Measurements from ENCODE around the gene APP. TPM values are rescaled to one million over a fixed set of nuclear protein-coding genes. Genes with fewer than 3 reads are reported as not detected.
A peak's percentile ranks its signal among the peaks of the same experiment; 100 is the strongest.

Gene APP
- total and polyA plus RNA-seq, 4 donors: 86.9 to 414 (median 367) TPM

DNA sequence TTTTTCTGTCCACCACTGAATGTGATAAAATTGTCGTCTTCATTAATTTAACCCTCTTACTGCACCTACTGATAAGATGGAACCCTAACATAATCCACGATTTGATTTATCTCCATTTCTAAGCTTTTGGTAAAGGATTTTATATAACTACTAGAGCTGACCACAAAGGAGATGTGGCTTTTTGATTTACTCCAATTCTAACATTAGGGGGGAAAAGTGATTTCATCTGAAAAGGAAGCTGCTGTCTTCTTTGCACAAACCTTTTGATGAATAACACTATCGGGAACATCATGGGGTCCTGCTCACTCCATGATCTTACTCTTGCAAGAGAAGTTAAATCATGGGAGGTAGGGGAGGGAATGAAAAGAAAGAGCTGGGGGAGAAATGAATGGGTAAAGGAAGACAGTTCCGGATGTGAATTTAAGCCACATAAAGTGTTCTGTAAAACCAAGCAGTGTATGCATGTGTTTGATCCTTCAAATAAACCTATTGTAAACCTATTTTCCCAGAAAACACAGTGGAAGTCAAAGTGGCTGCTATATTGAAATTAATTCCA, 274.0 kb downstream of the APP start:
- TF ChIP-seq, protein P1, sequence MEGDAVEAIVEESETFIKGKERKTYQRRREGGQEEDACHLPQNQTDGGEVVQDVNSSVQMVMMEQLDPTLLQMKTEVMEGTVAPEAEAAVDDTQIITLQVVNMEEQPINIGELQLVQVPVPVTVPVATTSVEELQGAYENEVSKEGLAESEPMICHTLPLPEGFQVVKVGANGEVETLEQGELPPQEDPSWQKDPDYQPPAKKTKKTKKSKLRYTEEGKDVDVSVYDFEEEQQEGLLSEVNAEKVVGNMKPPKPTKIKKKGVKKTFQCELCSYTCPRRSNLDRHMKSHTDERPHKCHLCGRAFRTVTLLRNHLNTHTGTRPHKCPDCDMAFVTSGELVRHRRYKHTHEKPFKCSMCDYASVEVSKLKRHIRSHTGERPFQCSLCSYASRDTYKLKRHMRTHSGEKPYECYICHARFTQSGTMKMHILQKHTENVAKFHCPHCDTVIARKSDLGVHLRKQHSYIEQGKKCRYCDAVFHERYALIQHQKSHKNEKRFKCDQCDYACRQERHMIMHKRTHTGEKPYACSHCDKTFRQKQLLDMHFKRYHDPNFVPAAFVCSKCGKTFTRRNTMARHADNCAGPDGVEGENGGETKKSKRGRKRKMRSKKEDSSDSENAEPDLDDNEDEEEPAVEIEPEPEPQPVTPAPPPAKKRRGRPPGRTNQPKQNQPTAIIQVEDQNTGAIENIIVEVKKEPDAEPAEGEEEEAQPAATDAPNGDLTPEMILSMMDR (IDR thresholded peaks at IDR 0.05; ENCODE audit: control extremely low read depth, extremely low read depth): no peak
- 30 to 50% methylated on average over 4 of the region's 4 CpGs for WGBS, 2 donors
- no peak overlapping the region for H3K27ac ChIP-seq (ENCODE audit: low read depth in 1 of 2, low read length in 1 of 2)
- no peaks in the 10 kb centered on the region for H3K9me3 ChIP-seq (ENCODE audit: control insufficient read depth in 4 of 4, insufficient read depth in 3 of 4, low read length in 3 of 4)
- H3K4me3 ChIP-seq: no peak overlapping the region
- peaks cover 0 to 8% (median 2%) of the 10 kb centered on the region in 5 donors for H3K4me1 ChIP-seq (ENCODE audit: control insufficient read depth in 5 of 5, insufficient read depth in 5 of 5, low read length in 5 of 5)
- H3K27me3 ChIP-seq (ENCODE audit: control insufficient read depth in 3 of 3, insufficient read depth in 3 of 3, low read length in 2 of 3): no peaks in the 10 kb centered on the region
- no peak for DNase-seq
- no peak overlapping the region for H3K9ac ChIP-seq (ENCODE audit: insufficient read depth in 1 of 2, low read length in 2 of 2)
- ATAC-seq (ENCODE audit: insufficient read depth, low FRiP score): no peak
- peaks cover 3 to 27% (median 20%) of the 10 kb centered on the region in 4 donors for H3K36me3 ChIP-seq (ENCODE audit: control insufficient read depth in 4 of 4, insufficient read depth in 4 of 4, low read length in 4 of 4)

DNA sequence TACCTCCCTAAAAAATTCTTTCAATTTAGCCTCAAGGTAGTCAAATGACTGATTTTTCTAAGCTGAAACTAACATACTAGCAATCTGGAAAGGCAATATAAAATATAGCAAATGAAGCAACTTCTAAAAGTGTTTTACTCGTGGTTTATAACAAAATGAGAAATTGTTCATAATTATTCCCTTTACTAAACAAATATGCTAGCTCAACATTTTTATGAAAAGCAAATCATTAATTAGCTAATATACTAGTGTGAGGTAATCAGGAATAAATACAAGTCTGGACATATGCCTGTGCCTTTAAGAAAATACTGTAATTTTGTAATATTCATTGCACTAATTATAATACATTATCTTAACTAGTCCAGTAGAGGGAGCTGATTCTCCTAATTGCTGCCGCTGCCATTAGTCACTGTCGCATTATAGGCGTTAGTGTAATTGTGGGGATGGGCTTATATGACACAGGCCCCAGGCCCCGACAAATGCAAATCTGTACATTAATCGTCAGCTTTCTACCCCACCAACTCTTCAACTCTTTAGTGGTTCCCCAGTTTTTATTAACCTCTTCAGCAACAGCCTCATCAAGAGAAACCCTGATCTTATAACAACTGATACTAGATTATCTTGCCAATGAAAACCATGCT, 274.9 kb downstream of the APP start:
- Histone ChIP-seq H3K9ac (ENCODE audit: insufficient read depth in 1 of 2, low read length in 2 of 2) (no peak overlapping the region), H3K4me3 (no peak overlapping the region), H3K27me3 (ENCODE audit: control insufficient read depth in 3 of 3, insufficient read depth in 3 of 3, low read length in 2 of 3) (no peaks in the 10 kb centered on the region), H3K36me3 (ENCODE audit: control insufficient read depth in 4 of 4, insufficient read depth in 4 of 4, low read length in 4 of 4) (peaks cover 5 to 30% (median 22%) of the 10 kb centered on the region in 4 donors), H3K4me1 (ENCODE audit: control insufficient read depth in 5 of 5, insufficient read depth in 5 of 5, low read length in 5 of 5) (peaks cover 0 to 8% (median 2%) of the 10 kb centered on the region in 5 donors), H3K9me3 (ENCODE audit: control insufficient read depth in 4 of 4, insufficient read depth in 3 of 4, low read length in 3 of 4) (no peaks in the 10 kb centered on the region), H3K27ac (ENCODE audit: low read depth in 1 of 2, low read length in 1 of 2) (no peak overlapping the region)
- ATAC-seq (ENCODE audit: insufficient read depth, low FRiP score): no peak
- peak; percentile 26 to 73 (median 67) for DNase-seq
- WGBS, 2 donors: 33 to 38% methylated on average over 6 of the region's 6 CpGs
- TF ChIP-seq, protein P1 (IDR thresholded peaks at IDR 0.05; ENCODE audit: control extremely low read depth, extremely low read depth): no peak

DNA sequence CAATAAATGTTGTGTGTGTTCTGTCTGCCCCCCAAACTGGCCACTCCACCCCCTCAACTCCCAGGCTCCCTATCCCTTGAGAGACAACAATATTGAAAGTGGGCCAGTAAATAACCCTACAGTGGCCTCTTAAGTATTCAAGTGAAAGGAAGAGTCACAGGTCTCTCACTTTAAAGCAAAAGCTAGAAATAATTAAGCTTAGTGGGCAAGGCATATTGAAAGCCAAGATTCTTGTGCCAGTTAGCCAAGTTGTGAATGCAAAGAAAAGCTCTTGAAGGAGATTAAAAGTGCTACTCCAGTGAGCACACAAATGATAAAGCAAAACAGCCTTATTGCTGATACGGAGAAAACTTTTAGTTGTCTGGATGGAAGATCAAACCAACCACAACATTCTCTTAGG, 277.4 kb downstream of the APP start:
- WGBS, 2 donors: 79 to 91% methylated on average over 1 of the region's 1 CpG
- no peaks in the 10 kb centered on the region for H3K9me3 ChIP-seq (ENCODE audit: control insufficient read depth in 4 of 4, insufficient read depth in 3 of 4, low read length in 3 of 4)
- peaks cover 5 to 24% (median 19%) of the 10 kb centered on the region in 4 donors for H3K36me3 ChIP-seq (ENCODE audit: control insufficient read depth in 4 of 4, insufficient read depth in 4 of 4, low read length in 4 of 4)
- H3K27ac ChIP-seq (ENCODE audit: low read depth in 1 of 2, low read length in 1 of 2): no peak overlapping the region
- TF ChIP-seq, protein P1 (IDR thresholded peaks at IDR 0.05; ENCODE audit: control extremely low read depth, extremely low read depth): no peak
- H3K27me3 ChIP-seq (ENCODE audit: control insufficient read depth in 3 of 3, insufficient read depth in 3 of 3, low read length in 2 of 3): no peaks in the 10 kb centered on the region
- ATAC-seq (ENCODE audit: insufficient read depth, low FRiP score): no peak
- peaks cover 0 to 8% (median 0%) of the 10 kb centered on the region in 5 donors for H3K4me1 ChIP-seq (ENCODE audit: control insufficient read depth in 5 of 5, insufficient read depth in 5 of 5, low read length in 5 of 5)
- no peak overlapping the region for H3K4me3 ChIP-seq
- peak in 1 of 3 donors; percentile 22 for DNase-seq
- H3K9ac ChIP-seq (ENCODE audit: insufficient read depth in 1 of 2, low read length in 2 of 2): no peak overlapping the region

All from lung (tissue), 12 donors.